GDM1 (cell line): ENCODE data around the gene CD8A.
"Not testable (repeated sequence)": the region's sequence is repeated elsewhere in the genome, so short reads cannot be mapped to it uniquely, and the experiment has no call there.

Experiments
- DNase-seq: peaks from one replicate; lab custom pipeline; 2025; lab: John Stamatoyannopoulos, UW

The CD8A gene

GRCh38 chr2:86776532-86776931 lies 14.2 kb downstream of the CD8A start:
- DNase-seq = no peak

GRCh38 chr2:86775338-86775737 lies 15.4 kb downstream of the CD8A start:
- no peak for DNase-seq

GRCh38 chr2:86774862-86775261 lies 15.9 kb downstream of the CD8A start:
- DNase-seq = no peak

- DNase-seq = no peak
Observed at GRCh38 chr2:86772611-86773010, 18.1 kb downstream of the CD8A start.

- DNase-seq = no peak
Observed at GRCh38 chr2:86770816-86771301, 19.9 kb downstream of the CD8A start.

- DNase-seq = no peak
Observed at GRCh38 chr2:86769838-86770237, 20.9 kb downstream of the CD8A start.

GRCh38 chr2:86768189-86768949 lies 22.3 kb downstream of the CD8A start:
- no peak for DNase-seq

- DNase-seq = no peak
Observed at GRCh38 chr2:86765310-86765695, 25.4 kb downstream of the CD8A start.

GRCh38 chr2:86764661-86765309 lies 25.9 kb downstream of the CD8A start:
- DNase-seq = no peak

- no peak for DNase-seq
Observed at GRCh38 chr2:86760371-86760770, 30.3 kb downstream of the CD8A start.

- DNase-seq = no peak
Observed at GRCh38 chr2:86758405-86758804, 32.3 kb downstream of the CD8A start.

- DNase-seq = no peak
Observed at GRCh38 chr2:86753606-86754005, 37.1 kb downstream of the CD8A start.

- no peak for DNase-seq
Observed at GRCh38 chr2:86752934-86753333, 37.8 kb downstream of the CD8A start.

GRCh38 chr2:86751778-86752177 lies 38.9 kb downstream of the CD8A start:
- DNase-seq = no peak

- DNase-seq = no peak
Observed at GRCh38 chr2:86750240-86750839, 40.4 kb downstream of the CD8A start.

- DNase-seq = no peak
Observed at GRCh38 chr2:86747711-86748639, 42.7 kb downstream of the CD8A start.

- no peak for DNase-seq
Observed at GRCh38 chr2:86746939-86747338, 43.8 kb downstream of the CD8A start.

- DNase-seq = no peak
Observed at GRCh38 chr2:86744152-86744551, 46.6 kb downstream of the CD8A start.

GRCh38 chr2:86741889-86742498 lies 48.7 kb downstream of the CD8A start:
- DNase-seq = not testable (repeated sequence)

GRCh38 chr2:86739889-86740288 lies 50.8 kb downstream of the CD8A start:
- not testable (repeated sequence) for DNase-seq

- not testable (repeated sequence) for DNase-seq
Observed at GRCh38 chr2:86739485-86739884, 51.2 kb downstream of the CD8A start.

GRCh38 chr2:86734896-86735295 lies 55.8 kb downstream of the CD8A start:
- not testable (repeated sequence) for DNase-seq
